HS-27A (cell line): ENCODE data around the gene OR4E2.
"Not testable (repeated sequence)": the region's sequence is repeated elsewhere in the genome, so short reads cannot be mapped to it uniquely, and the experiment has no call there.

Source experiments
- DNase-seq: peaks from one replicate; pipeline ENCODE4 v3.0.0-alpha.2; 2012; ENCODE audit warnings: low read depth, missing footprints

OR4E2 gene

GRCh38 chr14:21697662-21698061 is 44.0 kb downstream of the OR4E2 start:
- not testable (repeated sequence) for DNase-seq

GRCh38 chr14:21698538-21698937 is 44.9 kb downstream of the OR4E2 start:
- not testable (repeated sequence) for DNase-seq

GRCh38 chr14:21699551-21699950 is 45.9 kb downstream of the OR4E2 start:
- DNase-seq, result no peak

- DNase-seq, result no peak
Measured at GRCh38 chr14:21702316-21702715, 48.7 kb downstream of the OR4E2 start.

- no peak for DNase-seq
Measured at GRCh38 chr14:21703357-21704326, 50.0 kb downstream of the OR4E2 start.

- DNase-seq, result no peak
Measured at GRCh38 chr14:21704338-21704737, 50.7 kb downstream of the OR4E2 start.

- DNase-seq, result peak; percentile 30
Measured at GRCh38 chr14:21711360-21711961, 57.8 kb downstream of the OR4E2 start.

- DNase-seq, result no peak
Measured at GRCh38 chr14:21712036-21712435, 58.4 kb downstream of the OR4E2 start.

GRCh38 chr14:21714318-21714929 is 60.8 kb downstream of the OR4E2 start:
- no peak for DNase-seq
